Keratinocyte (primary cell): ENCODE measurements around the gene KLHL29.

Experiments
- EZH2 ChIP-seq: IDR thresholded peaks from one replicate; pipeline ENCODE4 v1.6.1; 2012; ENCODE audit warnings: inconsistent platforms, mild to moderate bottlenecking, low read length, moderate library complexity
- TF ChIP-seq, protein P1 (sequence below), 3 experiments: IDR thresholded peaks in 1 of 3; conservative IDR thresholded peaks in 1 of 3; optimal IDR thresholded peaks in 1 of 3; 2 replicates in 2 of 3; 3 replicates in 1 of 3; pipeline versions ENCODE3 to v1.5.1; 2011; ENCODE audit warnings: low read length in 3 of 3, mild to moderate bottlenecking in 3 of 3, moderate library complexity in 2 of 3, control low read depth in 1 of 3, inconsistent platforms in 1 of 3; ENCODE audit not compliant: insufficient read depth in 2 of 3; ENCODE audit errors: extremely low read depth in 1 of 3

DNA sequence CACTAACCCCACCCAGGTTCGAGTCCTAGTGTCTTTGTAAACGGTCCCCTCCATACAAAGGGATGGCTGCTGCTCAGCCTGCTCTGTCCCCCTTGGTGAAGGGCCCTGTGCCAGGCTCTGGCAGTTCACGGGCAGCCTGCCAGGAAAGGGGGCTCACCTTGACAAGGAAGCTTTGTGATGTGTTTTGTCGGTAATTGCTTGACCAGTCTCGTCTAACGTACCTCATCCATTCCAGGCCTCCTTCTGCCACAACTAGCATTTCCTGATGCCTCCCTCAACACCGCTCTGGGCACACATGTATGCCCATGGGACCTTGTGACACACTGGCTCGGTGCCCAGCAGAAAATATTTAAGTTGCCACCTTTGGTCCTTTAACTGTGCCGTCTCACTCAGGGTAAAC, 171.9 kb downstream of the KLHL29 start:
- TF ChIP-seq, protein P1, sequence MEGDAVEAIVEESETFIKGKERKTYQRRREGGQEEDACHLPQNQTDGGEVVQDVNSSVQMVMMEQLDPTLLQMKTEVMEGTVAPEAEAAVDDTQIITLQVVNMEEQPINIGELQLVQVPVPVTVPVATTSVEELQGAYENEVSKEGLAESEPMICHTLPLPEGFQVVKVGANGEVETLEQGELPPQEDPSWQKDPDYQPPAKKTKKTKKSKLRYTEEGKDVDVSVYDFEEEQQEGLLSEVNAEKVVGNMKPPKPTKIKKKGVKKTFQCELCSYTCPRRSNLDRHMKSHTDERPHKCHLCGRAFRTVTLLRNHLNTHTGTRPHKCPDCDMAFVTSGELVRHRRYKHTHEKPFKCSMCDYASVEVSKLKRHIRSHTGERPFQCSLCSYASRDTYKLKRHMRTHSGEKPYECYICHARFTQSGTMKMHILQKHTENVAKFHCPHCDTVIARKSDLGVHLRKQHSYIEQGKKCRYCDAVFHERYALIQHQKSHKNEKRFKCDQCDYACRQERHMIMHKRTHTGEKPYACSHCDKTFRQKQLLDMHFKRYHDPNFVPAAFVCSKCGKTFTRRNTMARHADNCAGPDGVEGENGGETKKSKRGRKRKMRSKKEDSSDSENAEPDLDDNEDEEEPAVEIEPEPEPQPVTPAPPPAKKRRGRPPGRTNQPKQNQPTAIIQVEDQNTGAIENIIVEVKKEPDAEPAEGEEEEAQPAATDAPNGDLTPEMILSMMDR (optimal IDR thresholded peaks at IDR 0.05 in 1 of 3, IDR thresholded peaks at IDR 0.05 in 1 of 3, conservative IDR thresholded peaks at IDR 0.05 in 1 of 3; ENCODE audit: extremely low read depth in 1 of 3, insufficient read depth in 2 of 3, low read length in 3 of 3), result no peak
- TF ChIP-seq EZH2, result no peak
